Measurements from ENCODE around the gene CTTN. TPM values are rescaled to one million over a fixed set of nuclear protein-coding genes. Genes with fewer than 3 reads are reported as not detected.

CTTN gene
- total and polyA plus RNA-seq, 2 of the 13 experiments (the other 11 are each of a cell fraction or from before 2014, with no cell fraction given) = 84.4 to 114 TPM

DNA sequence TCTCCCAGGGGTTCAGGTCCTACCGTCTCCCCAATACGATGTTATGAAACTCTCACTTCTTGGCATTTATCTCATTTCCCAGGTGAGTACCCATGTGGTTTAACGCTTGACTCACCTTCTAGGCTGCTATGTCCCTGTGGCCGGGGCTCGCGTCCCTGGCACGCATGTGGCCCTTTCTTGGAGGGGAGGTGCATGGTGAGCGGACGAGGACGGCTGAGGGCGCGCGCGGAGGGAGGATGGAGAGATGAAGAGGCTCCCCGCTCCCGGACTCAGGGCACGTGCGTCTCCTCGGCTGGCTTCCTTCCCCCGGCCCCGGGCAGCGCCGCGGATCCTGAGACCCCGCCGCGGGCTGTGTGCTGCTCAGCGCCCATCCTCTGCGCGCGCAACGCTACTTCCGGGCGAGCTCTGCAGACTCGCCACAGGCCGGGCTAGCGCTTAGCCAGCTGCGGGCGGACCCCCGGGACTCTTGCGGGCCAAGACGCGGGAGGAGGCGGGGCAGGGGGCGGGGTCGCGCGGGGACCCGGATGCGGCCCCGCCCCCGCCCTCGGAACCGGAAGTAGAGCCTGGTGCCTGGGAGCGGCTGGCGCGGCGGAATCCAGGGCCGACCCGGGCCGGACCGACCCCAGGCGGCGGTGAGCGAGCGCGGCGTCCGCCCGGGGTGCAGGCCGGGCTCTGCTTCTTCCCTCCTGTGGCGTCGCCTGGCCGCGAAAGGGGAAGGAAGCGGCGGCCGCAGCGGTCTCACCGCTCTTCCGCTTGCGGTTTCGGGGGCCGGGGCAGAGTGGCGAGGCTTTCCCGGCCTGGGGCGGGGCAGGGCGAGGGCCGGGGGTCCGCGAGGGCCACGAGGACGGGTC lies at the start of gene CTTN (continued):
- TF ChIP-seq BATF2 (CRISPR knock-in tag; IDR thresholded peaks at IDR 0.05) (no peak), POLR2AphosphoS5 (IDR thresholded peaks at IDR 0.05; ENCODE audit: low read depth, low read length) (peak; percentile 80), ZBTB44 (CRISPR knock-in tag; IDR thresholded peaks at IDR 0.05) (no peak; the same call in 1 of the 2 replicates), ZNF101 (CRISPR knock-in tag; IDR thresholded peaks at IDR 0.05; ENCODE audit: borderline replicate concordance, low read depth) (no peak), ZNF782 (CRISPR knock-in tag; IDR thresholded peaks at IDR 0.05; ENCODE audit: borderline replicate concordance) (peak; percentile 84; the same call in 1 of the 2 replicates), ZBTB21 (CRISPR knock-in tag; IDR thresholded peaks at IDR 0.05) (no peak), FOXK2 (IDR thresholded peaks at IDR 0.05) (no peak), ZNF678 (CRISPR knock-in tag; IDR thresholded peaks at IDR 0.05) (peak; percentile 67; the same call in 1 of the 2 replicates), CENPX (CRISPR knock-in tag; IDR thresholded peaks at IDR 0.05) (no peak), ZNF335 (CRISPR knock-in tag; IDR thresholded peaks at IDR 0.05) (no peak), FOXO1 (CRISPR knock-in tag; IDR thresholded peaks at IDR 0.05) (no peak), TBX3 (IDR thresholded peaks at IDR 0.05; ENCODE audit: borderline replicate concordance) (no peak), ZNF574 (CRISPR knock-in tag; IDR thresholded peaks at IDR 0.05) (peak; percentile 66; the same call in 1 of the 2 replicates), JARID2 (CRISPR knock-in tag; IDR thresholded peaks at IDR 0.05; ENCODE audit: insufficient replicate concordance) (no peak), ZNF337 (CRISPR knock-in tag; IDR thresholded peaks at IDR 0.05; ENCODE audit: borderline replicate concordance, low read depth) (no peak)
- TF ChIP-seq, protein P1, sequence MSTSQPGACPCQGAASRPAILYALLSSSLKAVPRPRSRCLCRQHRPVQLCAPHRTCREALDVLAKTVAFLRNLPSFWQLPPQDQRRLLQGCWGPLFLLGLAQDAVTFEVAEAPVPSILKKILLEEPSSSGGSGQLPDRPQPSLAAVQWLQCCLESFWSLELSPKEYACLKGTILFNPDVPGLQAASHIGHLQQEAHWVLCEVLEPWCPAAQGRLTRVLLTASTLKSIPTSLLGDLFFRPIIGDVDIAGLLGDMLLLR (CRISPR knock-in tag; IDR thresholded peaks at IDR 0.05) = peak; percentile 59; the same call in 1 of the 2 replicates
- TF ChIP-seq, protein P2, sequence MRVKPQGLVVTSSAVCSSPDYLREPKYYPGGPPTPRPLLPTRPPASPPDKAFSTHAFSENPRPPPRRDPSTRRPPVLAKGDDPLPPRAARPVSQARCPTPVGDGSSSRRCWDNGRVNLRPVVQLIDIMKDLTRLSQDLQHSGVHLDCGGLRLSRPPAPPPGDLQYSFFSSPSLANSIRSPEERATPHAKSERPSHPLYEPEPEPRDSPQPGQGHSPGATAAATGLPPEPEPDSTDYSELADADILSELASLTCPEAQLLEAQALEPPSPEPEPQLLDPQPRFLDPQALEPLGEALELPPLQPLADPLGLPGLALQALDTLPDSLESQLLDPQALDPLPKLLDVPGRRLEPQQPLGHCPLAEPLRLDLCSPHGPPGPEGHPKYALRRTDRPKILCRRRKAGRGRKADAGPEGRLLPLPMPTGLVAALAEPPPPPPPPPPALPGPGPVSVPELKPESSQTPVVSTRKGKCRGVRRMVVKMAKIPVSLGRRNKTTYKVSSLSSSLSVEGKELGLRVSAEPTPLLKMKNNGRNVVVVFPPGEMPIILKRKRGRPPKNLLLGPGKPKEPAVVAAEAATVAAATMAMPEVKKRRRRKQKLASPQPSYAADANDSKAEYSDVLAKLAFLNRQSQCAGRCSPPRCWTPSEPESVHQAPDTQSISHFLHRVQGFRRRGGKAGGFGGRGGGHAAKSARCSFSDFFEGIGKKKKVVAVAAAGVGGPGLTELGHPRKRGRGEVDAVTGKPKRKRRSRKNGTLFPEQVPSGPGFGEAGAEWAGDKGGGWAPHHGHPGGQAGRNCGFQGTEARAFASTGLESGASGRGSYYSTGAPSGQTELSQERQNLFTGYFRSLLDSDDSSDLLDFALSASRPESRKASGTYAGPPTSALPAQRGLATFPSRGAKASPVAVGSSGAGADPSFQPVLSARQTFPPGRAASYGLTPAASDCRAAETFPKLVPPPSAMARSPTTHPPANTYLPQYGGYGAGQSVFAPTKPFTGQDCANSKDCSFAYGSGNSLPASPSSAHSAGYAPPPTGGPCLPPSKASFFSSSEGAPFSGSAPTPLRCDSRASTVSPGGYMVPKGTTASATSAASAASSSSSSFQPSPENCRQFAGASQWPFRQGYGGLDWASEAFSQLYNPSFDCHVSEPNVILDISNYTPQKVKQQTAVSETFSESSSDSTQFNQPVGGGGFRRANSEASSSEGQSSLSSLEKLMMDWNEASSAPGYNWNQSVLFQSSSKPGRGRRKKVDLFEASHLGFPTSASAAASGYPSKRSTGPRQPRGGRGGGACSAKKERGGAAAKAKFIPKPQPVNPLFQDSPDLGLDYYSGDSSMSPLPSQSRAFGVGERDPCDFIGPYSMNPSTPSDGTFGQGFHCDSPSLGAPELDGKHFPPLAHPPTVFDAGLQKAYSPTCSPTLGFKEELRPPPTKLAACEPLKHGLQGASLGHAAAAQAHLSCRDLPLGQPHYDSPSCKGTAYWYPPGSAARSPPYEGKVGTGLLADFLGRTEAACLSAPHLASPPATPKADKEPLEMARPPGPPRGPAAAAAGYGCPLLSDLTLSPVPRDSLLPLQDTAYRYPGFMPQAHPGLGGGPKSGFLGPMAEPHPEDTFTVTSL (CRISPR knock-in tag; IDR thresholded peaks at IDR 0.05; ENCODE audit: borderline replicate concordance) = peak; percentile 45; the same call in 1 of the 2 replicates

Data from HepG2 (cell line).